A549 (cell line): Measurements from ENCODE around the gene PLEKHA1. TPM values are rescaled to one million over a fixed set of nuclear protein-coding genes. Genes with fewer than 3 reads are reported as not detected.

Source experiments
- ATAC-seq, 2 experiments: fragments of 200-7000 bp in 1 of 2; fragments of >200 bp in 1 of 2; cut with Nextera tagmentation in 1 of 2; cut with Tn5 transposase in 1 of 2; 3 replicates each; pipeline versions ENCODE4 v1.8.0 to v1.9.1; 2018 to 2020; ENCODE audit warnings: mild to moderate bottlenecking in 1 of 2, moderate library complexity in 1 of 2
- CTCF ChIA-PET: fragments of 300-600 bp; sonication (Branson Sonifier 250); formaldehyde crosslinking; extraction: SDS; loops from one replicate; lab custom pipeline; 2021; ENCODE audit warnings: antibody characterized with exemption, inconsistent platforms; lab: Yijun Ruan, JAX
- POLR2A ChIA-PET: fragments of 350-600 bp; formaldehyde crosslinking; extraction: SDS; loops from one replicate; lab custom pipeline; 2021; ENCODE audit warnings: antibody characterized with exemption, inconsistent platforms; lab: Yijun Ruan, JAX
- DNase-seq, 2 experiments: peaks; one replicate each; pipeline versions ENCODE4 v3.0.0 to v3.0.0-alpha.2; 2011 to 2016; ENCODE audit warnings: low read depth in 1 of 2, low spot score in 1 of 2
- FAIRE-seq: peaks from 2 replicates; lab custom pipeline; 2011; peaks lifted over from hg19 to GRCh38; lab: Jason Lieb, UNC
- H3K27ac ChIP-seq, 2 experiments: fragments of >200 bp; sonication (Bioruptor Twin); formaldehyde crosslinking; 3 replicates each; pipeline ENCODE4 v1.5.1; 2016 to 2017
- H3K4me1 ChIP-seq: fragments of >200 bp; sonication (Bioruptor Twin); formaldehyde crosslinking; 3 replicates; pipeline ENCODE4 v1.6.1; 2016
- H3K4me2 ChIP-seq: fragments of >200 bp; sonication (Bioruptor Twin); formaldehyde crosslinking; 3 replicates; pipeline ENCODE4 v1.6.1; 2016
- H3K4me3 ChIP-seq: fragments of >200 bp; sonication (Bioruptor Twin); formaldehyde crosslinking; 3 replicates; pipeline ENCODE4 v1.5.1; 2016
- H3K9me3 ChIP-seq: fragments of >200 bp; sonication (Bioruptor Twin); formaldehyde crosslinking; 3 replicates; pipeline ENCODE4 v1.6.1; 2016
- BCL3 ChIP-seq: fragments of >200 bp; sonication (Bioruptor Twin); formaldehyde crosslinking; IDR thresholded peaks from 3 replicates; pipeline ENCODE4 v1.6.1; 2016
- CEBPB ChIP-seq, 2 experiments: fragments of >200 bp in 1 of 2; sonication (Bioruptor Twin) in 1 of 2; formaldehyde crosslinking in 1 of 2; IDR thresholded peaks; 2 replicates each; pipeline ENCODE4 v1.6.1; 2012 to 2016
- CHD4 ChIP-seq: fragments of 200-600 bp; sonication (generic); IDR thresholded peaks from 2 replicates; pipeline ENCODE4 v1.6.1; 2016; ENCODE audit warnings: antibody characterized with exemption, mild to moderate bottlenecking, borderline replicate concordance
- CTCF ChIP-seq: fragments of >200 bp; sonication (Bioruptor Twin); formaldehyde crosslinking; IDR thresholded peaks from 3 replicates; pipeline ENCODE4 v1.5.1; 2016
- EHMT2 ChIP-seq: fragments of 200-600 bp; sonication (generic); IDR thresholded peaks from 2 replicates; pipeline ENCODE4 v1.6.1; 2016; ENCODE audit warnings: antibody characterized with exemption, low read depth, mild to moderate bottlenecking, moderate library complexity
- EP300 ChIP-seq, 2 experiments: fragments of >200 bp; sonication (Bioruptor Twin); formaldehyde crosslinking; IDR thresholded peaks; 2 replicates in 1 of 2; 3 replicates in 1 of 2; pipeline ENCODE4 v1.6.1; 2016 to 2017
- ESRRA ChIP-seq: fragments of 150-350 bp; IDR thresholded peaks from 2 replicates; pipeline ENCODE4 v1.6.1; 2014; ENCODE audit warnings: mild to moderate bottlenecking, low read length, borderline replicate concordance
- FOSB ChIP-seq: fragments of 250-450 bp; sonication (Bioruptor Pico); IDR thresholded peaks from 2 replicates; pipeline ENCODE4 v1.5.0; 2020; ENCODE audit warnings: mild to moderate bottlenecking, moderate library complexity
- FOXS1 ChIP-seq: fragments of 250-450 bp; sonication (Bioruptor Pico); IDR thresholded peaks from 2 replicates; pipeline ENCODE4 v1.5.0; 2020; ENCODE audit warnings: mild to moderate bottlenecking, moderate library complexity
- HDAC2 ChIP-seq: fragments of 200-600 bp; sonication (generic); IDR thresholded peaks from 2 replicates; pipeline ENCODE4 v1.6.1; 2016
- HMGXB4 ChIP-seq: fragments of 250-450 bp; sonication (Bioruptor Pico); IDR thresholded peaks from 2 replicates; pipeline ENCODE4 v1.5.0; 2021; ENCODE audit warnings: mild to moderate bottlenecking, moderate library complexity, borderline replicate concordance
- HOXB13 ChIP-seq: fragments of 250-450 bp; sonication (Bioruptor Pico); IDR thresholded peaks from 2 replicates; pipeline ENCODE4 v1.5.0; 2020; ENCODE audit warnings: low read depth, mild to moderate bottlenecking, moderate library complexity
- HOXB5 ChIP-seq: fragments of 250-450 bp; sonication (Bioruptor Pico); IDR thresholded peaks from 2 replicates; pipeline ENCODE4 v1.5.0; 2020; ENCODE audit warnings: mild to moderate bottlenecking, moderate library complexity
- MAZ ChIP-seq: fragments of 150-350 bp; IDR thresholded peaks from 2 replicates; pipeline ENCODE4 v1.6.1; 2014; ENCODE audit warnings: antibody characterized with exemption, low read depth, low read length, borderline replicate concordance
- NFE2L2 ChIP-seq: fragments of 150-350 bp; conservative IDR thresholded peaks from 2 replicates; pipeline ENCODE4 v1.6.1; 2014; ENCODE audit warnings: low read length
- NR3C1 ChIP-seq: fragments of >200 bp; sonication (Bioruptor Twin); formaldehyde crosslinking; IDR thresholded peaks from 3 replicates; pipeline ENCODE4 v1.6.1; 2017
- PHF8 ChIP-seq: fragments of 200-600 bp; sonication (generic); IDR thresholded peaks from 2 replicates; pipeline ENCODE4 v1.6.1; 2016; ENCODE audit warnings: low read depth, mild to moderate bottlenecking, antibody characterized with exemption, moderate library complexity, borderline replicate concordance
- POLR2AphosphoS2 ChIP-seq: conservative IDR thresholded peaks from 2 replicates; pipeline ENCODE4 v1.6.1; 2012; ENCODE audit warnings: low read length, improper control_type of control experiment, inconsistent platforms
- REST ChIP-seq: fragments of 200-600 bp; sonication (generic); IDR thresholded peaks from 2 replicates; pipeline ENCODE4 v1.6.1; 2016; ENCODE audit warnings: antibody characterized with exemption, mild to moderate bottlenecking, moderate library complexity
- ZFP36 ChIP-seq: fragments of 450-650 bp; IDR thresholded peaks from 2 replicates; pipeline ENCODE4 v1.6.1; 2014; ENCODE audit warnings: borderline replicate concordance; ENCODE audit not compliant: partially characterized antibody
- ZNF302 ChIP-seq: fragments of 250-450 bp; sonication (Bioruptor Pico); IDR thresholded peaks from 2 replicates; pipeline ENCODE4 v1.9.0; 2021; ENCODE audit warnings: inconsistent platforms, mild to moderate bottlenecking, moderate library complexity
- WGBS: methylation state at CpG from one replicate; pipeline ENCODE4 v1.1.6; 2017; ENCODE audit errors: missing lambda C conversion rate; 5-methylcytosine and 5-hydroxymethylcytosine counted together
- polyA plus RNA-seq, 4 experiments: library from polyadenylated mRNA; depleted of rRNA in 3 of 4; stranded (reverse); fragments of >200 nt; fragmentation: RNase III in 1 of 4; extraction: RNeasy Plus Mini Kit Qiagen cat#74134 plus additional on column Dnase treatment in 1 of 4; gene quantifications; 2 replicates in 3 of 4; 3 replicates in 1 of 4; pipeline ENCODE4 v1.2.3, GENCODE V29; 2011 to 2017

PLEKHA1 gene
- polyA plus RNA-seq, 2 of the 4 experiments (the other 2 are of a cell fraction), result 26.7 to 62.4 TPM

- TF ChIP-seq HDAC2, result no peak
- no peak for TF ChIP-seq NR3C1
- TF ChIP-seq FOSB (CRISPR knock-in tag), result no peak
- no peak for TF ChIP-seq HMGXB4 (CRISPR knock-in tag)
- TF ChIP-seq HOXB5 (CRISPR knock-in tag), result no peak
- no peak for TF ChIP-seq CTCF
- no peak for TF ChIP-seq PHF8
- TF ChIP-seq EP300 (IDR thresholded peaks at IDR 0.05), result no peak
- TF ChIP-seq NFE2L2, result no peak
- no peak for TF ChIP-seq MAZ
- no peak for TF ChIP-seq CHD4
- TF ChIP-seq, all 56 proteins: peak for 0
- ATAC-seq, result no peak
- Histone ChIP-seq H3K4me2 (no peak overlapping the region; the same call in 2 of the 3 replicates), H3K9me3 (no peaks in the 10 kb centered on the region), H3K4me3 (no peak overlapping the region), H3K4me1 (peaks cover 26% of the 10 kb centered on the region), H3K27ac (peak overlapping the region; percentile 64 to 66; a peak in 5 of 6 replicates)
- WGBS, result 89% methylated on average over 6 of the region's 6 CpGs
- DNase-seq, result no peak
- CTCF ChIA-PET, result interaction anchor here (1.0 to 4.1 kb wide), 6 partner anchors 33 to 326 kb away, joined by 3 to 11 read pairs (median 4); no protein-coding TSS in a partner anchor
- no peak for FAIRE-seq
- POLR2A ChIA-PET, result no interaction called here
Measured at GRCh38 chr10:122467701-122468100, 93.2 kb downstream of the PLEKHA1 start.

GRCh38 chr10:122468307-122468925, 93.9 kb downstream of the PLEKHA1 start:
- peak; percentile 14 to 27 for ATAC-seq
- Histone ChIP-seq H3K9me3 (no peaks in the 10 kb centered on the region), H3K27ac (peak overlapping the region; percentile 64 to 66)
- DNase-seq, result no peak
- FAIRE-seq, result no peak
- no peak for TF ChIP-seq ZNF302 (CRISPR knock-in tag)
- TF ChIP-seq PHF8, result no peak
- TF ChIP-seq HMGXB4 (CRISPR knock-in tag), result no peak
- no peak for TF ChIP-seq REST
- no peak for TF ChIP-seq CHD4
- TF ChIP-seq MAZ, result no peak
- TF ChIP-seq FOXS1 (CRISPR knock-in tag), result no peak
- TF ChIP-seq ZFP36, result no peak
- no peak for TF ChIP-seq CEBPB (IDR thresholded peaks at IDR 0.05)
- TF ChIP-seq HOXB13 (CRISPR knock-in tag), result no peak
- TF ChIP-seq POLR2AphosphoS2, result no peak
- no peak for TF ChIP-seq EHMT2
- TF ChIP-seq ESRRA, result no peak
- no peak for TF ChIP-seq BCL3
- no peak for TF ChIP-seq HOXB5 (CRISPR knock-in tag)
- TF ChIP-seq, all 56 proteins: peak for 0
- H3K4me2 ChIP-seq, result peak overlapping the region; percentile 64
- ChIA-PET CTCF (interaction anchor here (0.8 to 4.1 kb wide), 14 partner anchors 9 to 325 kb away, joined by 3 to 19 read pairs (median 6); no protein-coding TSS in a partner anchor), POLR2A (interaction anchor here (1.1 to 1.3 kb wide), 2 partner anchors 94 to 97 kb away, joined by 3 to 8 read pairs; partner anchors contain the start of gene PLEKHA1)
- 90% methylated on average over 5 of the region's 5 CpGs for WGBS
- peaks cover 24% of the 10 kb centered on the region for H3K4me1 ChIP-seq
- no peak overlapping the region for H3K4me3 ChIP-seq
